ENCODE results near the gene IPO11. TPM values are rescaled to one million over a fixed set of nuclear protein-coding genes. Genes with fewer than 3 reads are reported as not detected.
"Not testable (repeated sequence)": the region's sequence is repeated elsewhere in the genome, so short reads cannot be mapped to it uniquely, and the experiment has no call there.

The IPO11 gene
- total RNA-seq, 2 donors from 2014 or later, result 29.8 to 31.7 TPM

DNA sequence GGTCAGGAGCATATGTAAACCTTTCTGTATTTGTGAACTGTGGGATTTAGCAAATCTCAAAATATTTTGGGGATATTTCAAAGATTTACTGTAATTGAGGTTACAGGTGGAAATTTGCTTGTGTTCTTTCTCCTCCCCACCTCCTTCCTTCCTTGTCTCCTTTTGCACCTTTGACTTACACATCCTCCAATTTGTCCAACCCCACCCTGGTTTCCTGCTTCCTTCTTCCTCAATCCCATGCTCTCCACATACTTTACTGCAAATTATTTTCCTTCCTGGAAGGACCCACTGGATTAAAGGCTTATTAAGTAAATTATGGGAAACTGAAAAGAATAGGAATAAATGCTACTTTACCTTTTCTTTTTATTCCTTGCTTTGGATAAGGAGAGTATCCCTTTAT is 91.6 kb downstream of the IPO11 start:
- intact Hi-C loops (cut with DNase I), result no loop called here
- DNase-seq (ENCODE audit: low spot score), result no peak

DNA sequence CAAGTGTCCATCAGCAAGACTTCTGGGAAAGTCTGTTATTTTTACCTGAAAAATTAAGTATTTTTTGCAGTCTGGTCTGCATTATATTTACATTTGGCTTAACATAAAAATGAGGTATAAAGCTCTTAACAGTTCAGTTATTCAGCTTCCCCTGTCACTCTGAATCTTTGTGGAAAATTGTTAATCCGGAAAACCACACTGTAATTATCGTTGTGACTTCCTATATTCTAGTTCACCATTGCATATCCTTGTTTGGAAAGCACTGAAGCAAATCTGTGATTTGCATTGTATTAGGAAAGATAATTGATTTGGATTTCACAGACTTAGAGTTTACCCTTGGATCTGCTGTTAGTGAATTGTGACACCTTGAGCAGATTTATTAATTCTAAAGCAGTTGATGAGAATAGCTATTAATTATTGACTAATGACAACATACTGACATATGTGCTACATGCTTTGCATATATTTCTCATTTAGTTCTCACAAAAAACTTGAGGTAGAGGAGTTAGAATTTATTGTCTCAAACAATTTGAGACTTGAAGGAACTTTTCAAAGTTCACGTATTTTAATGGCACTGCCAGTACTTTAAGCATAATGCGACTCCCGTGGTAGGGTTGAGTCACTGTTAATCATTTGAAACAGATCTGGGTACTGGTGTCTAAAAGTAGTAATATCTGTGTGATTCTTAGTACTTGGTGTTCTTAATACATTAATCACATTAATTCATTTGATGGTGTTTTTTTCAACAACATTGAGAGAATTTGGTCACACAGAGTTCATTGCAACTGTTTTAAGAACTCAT is 94.3 kb downstream of the IPO11 start:
- intact Hi-C loops (cut with DNase I), result no loop called here
- DNase-seq (ENCODE audit: low spot score), result no peak

DNA sequence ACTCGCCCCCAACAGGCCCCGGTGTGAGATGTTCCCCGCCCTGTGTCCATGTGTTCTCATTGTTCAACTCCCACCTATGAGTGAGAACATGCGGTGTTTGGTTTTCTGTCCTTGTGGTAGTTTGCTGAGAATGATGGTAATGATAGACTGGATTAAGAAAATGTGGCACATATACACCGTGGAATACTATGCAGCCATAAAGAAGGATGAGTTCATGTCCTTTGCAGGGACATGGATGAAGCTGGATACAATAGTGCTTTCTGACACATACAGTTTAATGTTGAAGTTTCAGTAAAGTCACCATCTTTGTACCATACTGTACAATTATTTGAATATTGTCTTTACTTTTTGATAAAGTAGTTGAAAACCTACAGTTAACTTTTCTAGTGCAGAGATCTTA is 96.2 kb downstream of the IPO11 start:
- intact Hi-C loops (cut with DNase I); DNase-seq (ENCODE audit: low spot score): not testable (repeated sequence)

DNA sequence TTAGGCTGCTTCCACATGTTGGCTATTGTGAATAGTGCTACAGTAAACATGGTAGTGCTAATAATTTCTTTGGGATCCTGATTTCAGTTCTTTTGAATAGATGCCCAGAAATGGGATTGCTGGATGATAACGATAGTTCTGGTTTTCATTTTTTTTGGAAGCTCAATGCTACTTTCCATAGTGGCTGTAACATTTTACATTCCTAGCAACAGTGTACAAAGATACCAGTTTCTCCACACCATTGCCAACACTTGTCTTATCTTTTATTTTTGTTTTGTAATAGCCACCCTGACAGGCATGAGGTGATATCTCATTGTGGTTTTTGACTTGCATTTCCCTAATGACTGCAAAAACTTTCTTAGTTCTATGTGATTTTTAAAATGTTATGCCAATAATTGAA is 97.2 kb downstream of the IPO11 start:
- no peak for DNase-seq (ENCODE audit: low spot score)

DNA sequence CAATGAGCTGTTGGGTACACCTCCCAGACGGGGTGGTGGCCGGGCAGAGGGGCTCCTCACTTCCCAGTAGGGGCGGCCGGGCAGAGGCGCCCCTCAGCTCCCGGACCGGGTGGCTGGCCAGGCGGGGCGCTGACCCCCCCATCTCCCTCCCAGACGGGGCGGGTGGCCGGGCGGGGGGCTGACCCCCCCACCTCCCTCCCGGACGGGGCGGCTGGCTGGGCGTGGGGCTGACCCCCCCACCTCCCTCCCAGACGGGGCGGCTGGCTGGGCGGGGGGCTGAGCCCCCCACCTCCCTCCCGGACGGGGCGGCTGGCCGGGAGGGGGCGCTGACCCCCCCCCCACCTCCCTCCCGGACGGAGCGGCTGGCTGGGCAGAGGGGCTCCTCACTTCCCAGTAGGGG is 100.5 kb downstream of the IPO11 start:
- intact Hi-C loops (cut with DNase I), result loop anchor here in 1 of 2 donors (5.0 kb wide), 1 partner anchor 461 kb away; no protein-coding TSS in a partner anchor

More for the DNA sequence above, 97.2 kb downstream of the IPO11 start:
- intact Hi-C loops (cut with DNase I), result loop anchor here in 1 of 2 donors (5.0 kb wide), 1 partner anchor 458 kb away; no protein-coding TSS in a partner anchor

DNA sequence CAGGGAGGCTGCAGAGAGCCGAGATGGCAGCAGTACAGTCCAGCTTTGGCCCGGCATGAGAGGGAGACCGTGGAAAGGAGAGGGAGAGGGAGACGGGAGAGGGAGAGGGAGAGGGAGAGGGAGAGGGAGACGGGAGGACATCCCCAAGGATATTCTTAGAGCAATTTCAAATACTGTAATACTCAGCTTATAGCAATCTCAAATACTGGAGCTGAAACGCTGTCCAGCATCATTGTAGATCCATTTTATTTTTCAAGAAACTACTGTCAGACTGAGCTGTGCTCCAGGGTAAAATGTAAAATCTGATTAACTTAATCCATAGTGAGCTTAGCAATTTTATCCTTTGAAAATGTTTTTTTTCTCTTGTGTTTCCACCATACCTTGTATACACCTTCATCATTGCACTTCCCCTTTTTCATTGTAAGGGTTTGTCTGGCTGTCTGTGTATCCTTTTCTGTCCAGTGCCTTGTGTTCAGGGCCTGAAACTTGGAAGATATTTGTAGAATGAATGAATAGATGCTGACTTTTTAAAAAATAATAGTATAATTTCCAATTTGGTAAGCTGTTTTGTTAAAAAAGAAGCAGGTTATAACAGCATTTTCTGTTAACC is 102.1 kb downstream of the IPO11 start:
- DNase-seq (ENCODE audit: low spot score), result no peak
- intact Hi-C loops (cut with DNase I), result loop anchor here in 1 of 2 donors (5.0 kb wide), 1 partner anchor 462 kb away; no protein-coding TSS in a partner anchor

More for the DNA sequence above, 100.5 kb downstream of the IPO11 start:
- not testable (repeated sequence) for DNase-seq (ENCODE audit: low spot score)

DNA sequence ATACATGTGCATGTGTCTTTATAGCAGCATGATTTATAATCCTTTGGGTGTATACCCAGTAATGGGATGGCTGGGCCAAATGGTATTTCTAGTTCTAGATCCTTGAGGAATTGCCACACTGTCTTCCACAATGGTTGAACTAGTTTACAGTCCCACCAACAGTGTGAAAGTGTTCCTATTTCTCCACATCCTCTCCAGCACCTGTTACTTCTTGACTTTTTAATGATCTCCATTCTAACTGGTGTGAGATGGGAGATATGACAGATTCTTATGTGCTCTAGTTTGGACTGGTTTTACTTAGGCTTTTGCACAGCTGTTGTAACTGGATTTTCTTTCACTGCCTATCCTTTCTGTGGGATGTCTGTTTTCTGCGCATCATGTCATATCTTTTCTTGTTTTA is 108.2 kb downstream of the IPO11 start:
- DNase-seq (ENCODE audit: low spot score); intact Hi-C loops (cut with DNase I): not testable (repeated sequence)

DNA sequence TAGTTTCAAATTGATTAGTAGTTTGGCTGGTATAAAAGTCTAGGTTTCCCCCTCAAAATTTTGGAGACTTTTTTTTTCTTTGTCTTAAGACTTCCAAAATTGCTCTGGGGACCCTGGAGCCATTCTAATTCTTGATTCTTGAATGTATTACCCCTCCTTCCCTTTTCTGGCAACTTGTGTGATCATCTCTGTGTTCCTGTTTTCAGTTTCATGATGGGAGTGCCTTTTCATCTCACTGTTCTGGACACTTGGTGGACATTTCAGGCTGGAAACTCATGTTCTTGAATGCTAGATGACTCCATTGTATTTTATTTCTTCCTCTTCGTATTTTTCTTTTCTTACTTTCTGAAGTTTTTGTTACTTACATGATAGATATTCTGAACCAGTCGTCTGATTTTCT is 108.8 kb downstream of the IPO11 start:
- intact Hi-C loops (cut with DNase I), result no loop called here
- DNase-seq (ENCODE audit: low spot score), result no peak

DNA sequence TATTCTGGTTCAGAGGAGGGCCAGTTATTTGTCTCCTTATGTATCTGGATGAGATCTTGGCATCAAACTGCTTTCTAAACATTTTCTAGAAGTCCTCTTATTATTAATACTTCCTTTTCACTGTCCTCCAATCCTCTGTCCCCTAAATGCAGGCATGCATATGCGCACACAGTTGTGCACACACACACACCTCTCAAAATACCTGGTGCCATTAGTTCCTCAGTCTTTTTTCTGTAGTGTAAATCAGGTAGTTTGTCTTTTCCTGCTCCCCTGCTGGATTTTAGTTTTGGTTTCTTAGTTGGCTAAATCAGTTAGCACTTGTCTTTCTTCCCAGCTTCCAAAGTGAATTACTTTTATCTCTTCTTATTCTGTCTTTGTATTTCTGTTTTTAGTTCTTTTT is 110.2 kb downstream of the IPO11 start:
- intact Hi-C loops (cut with DNase I), result no loop called here
- DNase-seq (ENCODE audit: low spot score), result no peak

DNA sequence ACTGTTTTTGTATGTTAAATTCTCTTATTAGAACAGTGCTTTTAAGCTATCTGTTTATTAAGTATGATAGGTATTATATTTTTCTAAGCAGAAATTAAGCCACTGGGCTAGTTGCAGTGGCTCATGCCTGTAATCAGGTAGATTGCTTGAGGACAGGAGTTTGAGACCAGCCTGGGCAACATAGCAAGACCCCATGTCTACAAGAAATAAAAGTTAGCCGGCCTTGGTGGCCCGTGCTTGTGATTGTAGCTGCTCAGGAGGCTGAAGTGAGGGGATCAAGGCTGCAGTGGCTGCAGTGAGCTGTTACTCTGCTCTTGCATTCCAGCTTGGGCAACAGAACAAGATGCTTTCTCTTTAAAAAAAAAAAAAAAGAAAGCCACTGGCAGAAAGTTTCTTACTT is 121.0 kb downstream of the IPO11 start:
- DNase-seq (ENCODE audit: low spot score), result no peak
- intact Hi-C loops (cut with DNase I), result loop anchor here in 1 of 2 donors (5.0 kb wide), 1 partner anchor 34 kb away; no protein-coding TSS in a partner anchor

DNA sequence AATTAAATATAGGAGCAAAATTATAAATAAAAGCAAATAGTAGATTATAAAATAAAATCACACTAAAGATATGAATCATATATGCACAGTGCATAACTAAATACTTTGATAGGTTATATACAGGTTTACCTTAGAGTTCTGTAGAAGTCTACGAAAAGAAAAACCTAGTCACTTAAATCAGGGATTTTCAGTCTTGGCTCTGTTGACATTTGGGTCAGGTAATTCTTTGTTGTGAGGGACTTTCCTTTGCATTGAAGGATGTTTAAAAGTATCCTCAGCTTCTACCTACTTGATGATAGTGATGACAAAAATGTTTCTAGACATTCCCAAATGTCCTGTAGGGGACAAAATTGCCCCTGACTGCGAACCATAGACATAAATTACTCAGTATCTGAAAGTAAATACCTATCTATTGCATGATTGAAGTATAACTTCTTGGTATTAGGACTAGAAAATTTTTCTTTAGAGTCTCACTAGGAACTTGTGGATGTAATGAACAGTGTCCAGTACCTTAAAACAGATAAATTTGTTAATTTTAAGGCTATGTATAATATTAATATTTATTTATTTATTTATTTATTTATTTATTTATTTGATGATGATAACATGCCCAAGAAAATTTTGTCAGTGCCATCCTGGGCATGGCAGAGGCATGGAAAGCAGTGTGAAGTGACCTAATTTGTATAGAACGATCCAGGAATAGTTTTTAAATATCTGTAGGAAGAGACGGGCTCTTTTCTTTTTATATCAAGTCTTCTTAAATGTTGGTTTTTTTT is 122.1 kb downstream of the IPO11 start:
- no peak for DNase-seq (ENCODE audit: low spot score)
- intact Hi-C loops (cut with DNase I), result loop anchor here in 1 of 2 donors (5.0 kb wide), 1 partner anchor 33 kb away; no protein-coding TSS in a partner anchor

DNA sequence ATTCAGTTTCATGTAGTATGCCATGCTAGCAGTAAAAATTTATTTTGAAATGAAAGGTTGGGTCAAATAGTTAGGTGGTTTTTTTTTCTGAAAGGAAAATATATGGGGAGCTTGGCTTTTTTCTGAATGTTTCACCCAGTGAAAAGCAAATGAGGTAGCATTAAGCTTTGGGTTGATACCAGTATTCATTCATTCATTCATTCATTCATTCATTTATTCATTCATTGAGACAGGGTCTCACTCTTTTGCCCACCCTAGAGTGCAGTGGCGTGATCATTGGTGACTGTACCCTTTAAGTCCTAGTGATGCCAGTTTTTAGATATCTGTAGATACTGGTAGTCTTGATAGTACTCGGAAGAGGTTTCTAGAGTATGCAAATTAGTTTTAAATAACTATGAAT is 123.7 kb downstream of the IPO11 start:
- no peak for DNase-seq (ENCODE audit: low spot score)
- intact Hi-C loops (cut with DNase I), result no loop called here

DNA sequence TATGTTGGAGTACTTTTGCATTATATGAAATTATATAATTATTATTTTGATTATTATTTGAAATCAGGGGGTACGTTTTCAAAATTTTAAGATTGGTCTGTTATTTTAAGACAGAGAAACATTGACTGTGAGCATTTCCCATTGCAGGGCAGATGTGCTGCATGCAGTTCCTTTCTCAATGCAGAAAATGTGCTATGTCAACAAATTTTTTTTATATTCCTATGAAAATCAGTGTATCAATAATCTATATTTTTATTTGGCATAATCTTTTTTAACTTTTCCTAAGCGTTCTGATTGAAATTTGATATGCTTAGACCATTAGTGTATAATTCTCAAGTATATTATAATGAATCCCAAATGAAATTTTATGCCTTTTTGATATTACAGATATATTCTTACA is 124.2 kb downstream of the IPO11 start:
- DNase-seq (ENCODE audit: low spot score), result no peak
- intact Hi-C loops (cut with DNase I), result no loop called here

DNA sequence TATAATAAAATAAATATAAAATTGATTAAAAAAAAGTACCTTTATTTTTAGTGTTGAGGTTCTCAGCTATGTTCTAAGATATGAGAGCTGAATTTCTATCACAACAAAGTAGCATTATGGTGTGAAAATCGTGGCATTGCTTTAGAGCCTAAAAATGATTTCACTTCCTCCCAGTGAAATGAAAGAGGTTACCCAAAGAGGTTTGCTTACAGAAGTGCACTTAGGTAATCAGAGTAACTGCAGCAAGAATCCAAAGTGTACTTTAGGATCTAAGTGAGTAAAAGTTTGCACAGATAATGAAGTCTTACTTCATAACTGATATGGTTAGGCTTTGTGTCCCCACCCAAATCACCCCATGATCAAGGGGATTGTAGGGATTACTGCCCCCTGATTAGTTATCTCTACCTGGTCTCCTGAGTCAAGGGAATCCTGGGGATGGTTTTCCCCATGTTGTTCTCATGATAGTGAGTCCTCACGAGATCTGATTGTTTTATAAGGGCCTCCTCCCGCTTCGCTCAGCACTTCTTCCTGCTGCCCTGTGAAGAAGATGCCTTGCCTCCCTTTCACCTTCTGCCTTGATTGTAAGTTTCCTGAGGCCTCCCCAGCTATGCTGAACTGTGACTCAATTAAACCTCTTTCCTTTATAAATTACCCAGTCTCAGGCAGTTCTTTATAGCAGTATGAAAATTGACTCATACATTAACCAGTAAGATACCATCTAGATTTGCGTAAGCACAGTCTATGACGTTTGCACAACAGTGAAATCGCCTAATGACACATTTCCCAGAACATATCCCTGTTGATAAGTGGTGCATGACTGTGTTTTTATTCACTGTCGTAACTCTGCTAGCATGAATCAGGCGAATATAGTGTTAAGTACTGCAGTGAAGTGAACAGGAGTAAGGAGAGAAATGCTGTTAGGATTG is 125.7 kb downstream of the IPO11 start:
- no peak for DNase-seq (ENCODE audit: low spot score)
- intact Hi-C loops (cut with DNase I), result no loop called here

DNA sequence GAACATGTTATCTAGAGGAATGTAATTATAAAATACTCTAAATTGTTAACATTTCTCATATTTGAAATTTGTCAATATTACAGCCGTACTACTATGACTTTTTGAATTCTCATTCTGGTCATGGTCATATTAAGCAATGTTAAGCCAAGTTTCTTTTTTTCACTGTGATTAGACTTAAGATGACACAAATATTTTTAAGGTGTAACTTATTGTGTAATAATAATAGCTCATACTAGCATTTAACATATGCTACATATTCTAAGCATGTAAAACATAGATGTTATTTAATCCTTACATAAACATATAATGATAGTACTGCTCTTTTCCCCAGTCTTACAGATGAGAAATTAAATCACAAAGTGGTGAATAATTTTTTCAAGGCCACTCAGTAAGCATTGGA is 130.2 kb downstream of the IPO11 start:
- DNase-seq (ENCODE audit: low spot score), result no peak
- intact Hi-C loops (cut with DNase I), result no loop called here

DNA sequence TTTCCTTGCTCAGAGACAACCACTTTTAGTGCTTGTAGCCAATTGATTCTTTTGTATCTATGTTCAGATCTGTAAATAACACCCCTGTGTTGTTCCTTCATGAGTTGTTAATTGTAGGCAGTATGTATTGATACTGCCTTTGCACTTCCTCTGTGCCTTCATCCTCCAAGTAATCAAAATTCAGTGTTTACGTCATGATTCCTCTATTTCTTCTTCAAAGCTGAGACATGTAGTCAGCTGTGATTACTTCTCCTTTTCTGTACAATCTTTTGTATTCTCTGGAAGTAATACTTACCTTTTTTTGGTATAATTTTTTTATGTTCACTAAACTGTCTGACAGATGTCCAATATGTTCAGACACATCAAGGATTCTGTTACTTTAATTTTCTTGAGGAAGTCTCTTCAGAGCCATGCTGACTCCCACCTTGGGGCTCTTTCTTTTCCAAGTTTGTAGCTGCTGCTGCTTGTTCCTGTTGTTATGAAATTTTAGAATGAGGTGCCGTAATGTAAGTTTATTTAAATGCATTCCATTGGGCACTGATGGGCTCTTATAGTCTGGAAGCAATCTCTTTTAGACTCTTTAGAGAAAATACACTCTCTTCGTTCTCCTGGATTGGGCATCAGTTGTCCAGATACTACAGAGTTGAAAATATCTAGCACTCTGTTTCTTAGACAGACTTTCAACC is 135.5 kb downstream of the IPO11 start:
- intact Hi-C loops (cut with DNase I), result no loop called here
- no peak for DNase-seq (ENCODE audit: low spot score)

DNA sequence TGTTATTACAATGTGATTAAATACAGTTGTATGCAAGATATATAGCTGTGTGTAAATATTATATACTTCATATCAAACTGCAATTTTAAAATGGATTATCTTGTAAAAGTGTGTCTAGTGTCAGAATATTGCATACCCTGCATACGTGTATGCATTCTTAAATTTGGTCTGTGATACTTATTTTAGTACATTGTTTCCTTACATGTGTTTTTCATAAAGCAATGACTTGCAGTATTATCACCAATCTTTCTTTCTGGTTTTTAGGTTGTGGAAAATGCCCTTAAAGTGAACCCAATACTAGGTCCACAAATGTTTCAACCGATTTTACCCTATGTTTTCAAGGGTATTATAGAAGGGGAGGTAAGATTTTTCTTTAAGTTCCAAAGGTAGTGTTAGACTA is 137.5 kb downstream of the IPO11 start:
- no peak for DNase-seq (ENCODE audit: low spot score)
- intact Hi-C loops (cut with DNase I), result no loop called here

DNA sequence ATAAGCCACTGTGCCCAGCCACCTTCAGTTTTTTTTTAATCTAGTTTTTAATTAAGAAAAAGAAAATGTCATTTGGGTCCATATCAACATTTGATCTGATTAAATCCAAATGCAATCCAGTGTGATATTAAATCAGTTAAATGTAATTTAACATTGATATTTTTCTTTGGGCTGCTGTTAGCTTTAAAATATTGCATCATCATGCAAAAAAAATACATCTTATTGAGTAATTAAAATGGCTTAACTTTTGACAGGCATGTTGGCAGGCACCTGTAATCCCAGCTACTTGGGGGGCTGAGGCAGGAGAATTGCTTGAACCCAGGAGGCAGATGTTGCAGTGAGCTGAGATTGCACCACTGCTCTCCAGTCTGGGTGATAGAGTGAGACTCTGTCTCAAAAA is 143.4 kb downstream of the IPO11 start:
- no peak for DNase-seq (ENCODE audit: low spot score)
- intact Hi-C loops (cut with DNase I), result no loop called here
